Ovary (tissue), 3 donors: ENCODE results near the gene SGPL1.

Source experiments
- EP300 ChIP-seq: sonication (generic); formaldehyde crosslinking; IDR thresholded peaks from one replicate; pipeline ENCODE4 v1.6.1; 2017; ENCODE audit warnings: antibody characterized with exemption
- POLR2A ChIP-seq: fragments of 450-650 bp; IDR thresholded peaks from one replicate; pipeline ENCODE4 v1.6.1; 2017; ENCODE audit warnings: antibody characterized with exemption, mild to moderate bottlenecking, moderate library complexity
- TF ChIP-seq, protein P1 (sequence below), 3 donors: fragments of 450-650 bp in 2 of 3; fragments of 200-600 bp in 1 of 3; IDR thresholded peaks; one replicate each; pipeline versions ENCODE4 v1.5.1 to v1.8.0; 2016 to 2022; ENCODE audit warnings: antibody characterized with exemption in 3 of 3, mild to moderate bottlenecking in 1 of 3
- donor health status: DM: no; HTN: no; CAD: no.

DNA sequence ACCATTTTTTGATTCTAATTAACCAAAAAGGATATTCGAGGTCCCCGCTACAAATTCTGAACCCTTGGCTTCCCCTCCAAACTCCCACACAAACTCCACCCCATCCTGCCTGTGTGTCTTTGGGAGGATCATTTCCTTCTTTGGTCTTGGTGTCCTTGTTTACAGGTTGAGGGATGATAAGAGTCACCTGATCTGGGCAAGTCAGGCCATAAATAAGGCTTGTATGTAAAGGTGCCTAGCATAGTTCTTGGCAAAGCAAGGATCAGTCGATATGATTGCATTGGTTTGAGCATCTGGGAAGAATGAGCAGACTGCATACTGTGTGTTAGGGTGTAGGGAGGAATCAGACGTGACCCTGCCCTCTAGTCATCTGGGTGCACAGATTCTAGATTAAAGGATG, 1.6 kb upstream of the SGPL1 start:
- TF ChIP-seq, protein P1, sequence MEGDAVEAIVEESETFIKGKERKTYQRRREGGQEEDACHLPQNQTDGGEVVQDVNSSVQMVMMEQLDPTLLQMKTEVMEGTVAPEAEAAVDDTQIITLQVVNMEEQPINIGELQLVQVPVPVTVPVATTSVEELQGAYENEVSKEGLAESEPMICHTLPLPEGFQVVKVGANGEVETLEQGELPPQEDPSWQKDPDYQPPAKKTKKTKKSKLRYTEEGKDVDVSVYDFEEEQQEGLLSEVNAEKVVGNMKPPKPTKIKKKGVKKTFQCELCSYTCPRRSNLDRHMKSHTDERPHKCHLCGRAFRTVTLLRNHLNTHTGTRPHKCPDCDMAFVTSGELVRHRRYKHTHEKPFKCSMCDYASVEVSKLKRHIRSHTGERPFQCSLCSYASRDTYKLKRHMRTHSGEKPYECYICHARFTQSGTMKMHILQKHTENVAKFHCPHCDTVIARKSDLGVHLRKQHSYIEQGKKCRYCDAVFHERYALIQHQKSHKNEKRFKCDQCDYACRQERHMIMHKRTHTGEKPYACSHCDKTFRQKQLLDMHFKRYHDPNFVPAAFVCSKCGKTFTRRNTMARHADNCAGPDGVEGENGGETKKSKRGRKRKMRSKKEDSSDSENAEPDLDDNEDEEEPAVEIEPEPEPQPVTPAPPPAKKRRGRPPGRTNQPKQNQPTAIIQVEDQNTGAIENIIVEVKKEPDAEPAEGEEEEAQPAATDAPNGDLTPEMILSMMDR (IDR thresholded peaks at IDR 0.05): no peak
- no peak for TF ChIP-seq EP300
- no peak for TF ChIP-seq POLR2A
